Fibroblast of lung (primary cell): ENCODE results near the gene SPATA46. TPM values are rescaled to one million over a fixed set of nuclear protein-coding genes. Genes with fewer than 3 reads are reported as not detected.
A peak's percentile ranks its signal among the peaks of the same experiment; 100 is the strongest.

Experiments used
- DNase-seq, 2 donors: peaks; one replicate each; pipeline versions ENCODE4 v3.0.0 to v3.0.0-alpha.2; 2010; ENCODE audit warnings: low read depth in 2 of 2
- H2AFZ ChIP-seq: 2 replicates; pipeline ENCODE4 v1.5.1; 2012; ENCODE audit warnings: low read length, control low read depth, inconsistent platforms
- H3K27ac ChIP-seq: 2 replicates; pipeline ENCODE4 v1.5.1; 2011; ENCODE audit warnings: low read length, control low read depth; ENCODE audit not compliant: insufficient read depth
- H3K27me3 ChIP-seq: 2 replicates; pipeline ENCODE4 v1.5.1; 2011; ENCODE audit warnings: mild to moderate bottlenecking, low read length; ENCODE audit not compliant: control insufficient read depth, insufficient read depth
- H3K36me3 ChIP-seq: 2 replicates; pipeline ENCODE4 v1.5.1; 2011; ENCODE audit warnings: low read length; ENCODE audit not compliant: control insufficient read depth, insufficient read depth
- H3K4me1 ChIP-seq: 2 replicates; pipeline ENCODE4 v1.5.1; 2011; ENCODE audit warnings: low read length; ENCODE audit not compliant: control insufficient read depth, insufficient read depth; ENCODE audit errors: extremely low read depth
- H3K4me2 ChIP-seq: 2 replicates; pipeline ENCODE4 v1.5.1; 2011; ENCODE audit warnings: low read length, control low read depth; ENCODE audit not compliant: insufficient read depth; ENCODE audit errors: extremely low read depth
- H3K4me3 ChIP-seq, 4 experiments: fragments of 200-600 bp in 1 of 4; sonication (generic) in 1 of 4; replicated peaks in 1 of 4; 2 replicates each; pipeline ENCODE4 v1.5.1; 2011 to 2016; ENCODE audit warnings: low read length in 4 of 4, low read depth in 3 of 4, mild to moderate bottlenecking in 3 of 4, control low read depth in 2 of 4, inconsistent platforms in 1 of 4, mixed read lengths in 1 of 4; ENCODE audit not compliant: insufficient read depth in 1 of 4; ENCODE audit errors: control extremely low read depth in 1 of 4
- H3K79me2 ChIP-seq: 2 replicates; pipeline ENCODE4 v1.5.1; 2012; ENCODE audit warnings: mild to moderate bottlenecking, low read length, inconsistent platforms; ENCODE audit not compliant: control insufficient read depth, insufficient read depth
- H3K9ac ChIP-seq: 2 replicates; pipeline ENCODE4 v1.5.1; 2011; ENCODE audit warnings: mild to moderate bottlenecking, low read length, control low read depth; ENCODE audit not compliant: insufficient read depth
- H3K9me3 ChIP-seq: 2 replicates; pipeline ENCODE4 v1.5.1; 2012; ENCODE audit warnings: low read depth, low read length; ENCODE audit not compliant: control insufficient read depth, insufficient read depth
- H4K20me1 ChIP-seq: 2 replicates; pipeline ENCODE4 v1.5.1; 2011; ENCODE audit warnings: low read length; ENCODE audit not compliant: control insufficient read depth, insufficient read depth; ENCODE audit errors: extremely low read depth
- CTCF ChIP-seq, 2 donors: IDR thresholded peaks in 1 of 2; conservative IDR thresholded peaks in 1 of 2; 1 replicate in 1 of 2; 2 replicates in 1 of 2; pipeline ENCODE4 v1.5.1; 2011 to 2012; ENCODE audit warnings: low read length in 2 of 2, control low read depth in 1 of 2, inconsistent platforms in 1 of 2, low read depth in 1 of 2, mild to moderate bottlenecking in 1 of 2
- EZH2 ChIP-seq: IDR thresholded peaks from 2 replicates; pipeline ENCODE4 v1.5.1; 2012; ENCODE audit warnings: low read length, control low read depth, mild to moderate bottlenecking; ENCODE audit errors: missing control alignments
- polyA plus RNA-seq, 2 donors: library from polyadenylated mRNA; depleted of rRNA in 1 of 2; stranded (reverse) in 1 of 2; unstranded in 1 of 2; fragments of >200 nt; gene quantifications; 2 replicates each; pipeline ENCODE4 v1.2.1, GENCODE V29; 2011 to 2012; ENCODE audit warnings: missing spikeins in 1 of 2
- total RNA-seq: library from RNA; depleted of rRNA; stranded (reverse); fragments of >200 nt; gene quantifications from 2 replicates; pipeline ENCODE4 v1.2.1, GENCODE V29; 2014

The SPATA46 gene
- total and polyA plus RNA-seq, 2 donors (not counting 1 experiment from before 2014, with no cell fraction given): not detected

GRCh38 chr1:162324396-162324795 lies 52.3 kb downstream of the SPATA46 start:
- H3K27me3 ChIP-seq: peaks cover 7% of the 10 kb centered on the region

More at GRCh38 chr1:162324396-162324795, 52.3 kb downstream of the SPATA46 start:
- Histone ChIP-seq H3K36me3 (no peaks in the 10 kb centered on the region), H3K4me3 (no peak overlapping the region), H3K4me2 (no peak overlapping the region), H3K79me2 (no peaks in the 10 kb centered on the region), H3K9me3 (no peaks in the 10 kb centered on the region), H2AFZ (no peak overlapping the region), H3K4me1 (no peaks in the 10 kb centered on the region), H3K9ac (no peak overlapping the region), H4K20me1 (no peaks in the 10 kb centered on the region), H3K27ac (no peak overlapping the region)
- peak in 1 of 2 donors; percentile 65 for DNase-seq
- TF ChIP-seq EZH2: no peak
- no peak for TF ChIP-seq CTCF (conservative IDR thresholded peaks at IDR 0.05 in 1 of 2, IDR thresholded peaks at IDR 0.05 in 1 of 2; ENCODE audit: low read depth in 1 of 2, low read length in 2 of 2)

Other genes with a start within 250 kb of the SPATA46 start
- under 0.01 and 0.33 TPM in 2 replicates for gene C1orf226, start 4.9 kb upstream of the SPATA46 start, total RNA-seq
- 0.06 and 0.10 TPM in 2 replicates for gene C1orf226, start 4.9 kb upstream of the SPATA46 start, polyA plus RNA-seq
- gene SH2D1B, start 35.3 kb upstream of the SPATA46 start, total RNA-seq: not detected in 2 replicates
- gene SH2D1B, start 35.3 kb upstream of the SPATA46 start, polyA plus RNA-seq: 0.02 TPM in 1 of 2 replicates, not detected in the other
- gene UHMK1, start 121.0 kb upstream of the SPATA46 start, total RNA-seq: 66.0 and 79.1 TPM in 2 replicates
- gene UHMK1, start 121.0 kb upstream of the SPATA46 start, polyA plus RNA-seq: 39.1 and 53.5 TPM in 2 replicates
- 77.3 and 108 TPM in 2 replicates for gene UAP1, start 184.9 kb upstream of the SPATA46 start, total RNA-seq
- 81.9 and 129 TPM in 2 replicates for gene UAP1, start 184.9 kb upstream of the SPATA46 start, polyA plus RNA-seq